ENCODE measurements around the gene TMEM45A. TPM values are rescaled to one million over a fixed set of nuclear protein-coding genes. Genes with fewer than 3 reads are reported as not detected.

The TMEM45A gene
- polyA plus RNA-seq, 1 donor from 2014 or later = 0.14 TPM

DNA sequence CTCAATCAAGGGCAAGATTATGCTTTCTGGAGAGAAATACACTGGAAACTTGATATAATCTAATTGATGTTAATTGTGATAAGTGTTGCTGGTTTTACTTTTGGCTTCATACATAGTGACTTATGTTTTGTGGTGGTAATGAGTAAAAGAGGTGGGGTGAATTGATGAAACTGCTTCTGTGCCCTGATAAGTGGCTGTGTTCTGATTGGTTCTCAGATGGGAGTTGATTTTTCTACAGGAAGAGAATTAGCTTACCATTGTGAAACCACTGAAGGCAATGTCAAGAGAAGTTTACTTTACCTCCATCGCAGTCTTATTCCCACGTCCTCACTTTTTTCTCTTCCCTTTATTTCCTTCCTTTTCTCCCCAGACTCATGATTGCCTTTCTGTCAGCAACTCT, 23.8 kb downstream of the TMEM45A start:
- Mint-ChIP-seq H3K4me3 (peak overlapping the region in 1 of 4 donors; percentile 0), H3K27me3 (no peaks in the 10 kb centered on the region), H3K27ac (no peak overlapping the region), H3K36me3 (no peaks in the 10 kb centered on the region), H3K9me3 (no peaks in the 10 kb centered on the region), H3K4me1 (no peaks in the 10 kb centered on the region)

DNA sequence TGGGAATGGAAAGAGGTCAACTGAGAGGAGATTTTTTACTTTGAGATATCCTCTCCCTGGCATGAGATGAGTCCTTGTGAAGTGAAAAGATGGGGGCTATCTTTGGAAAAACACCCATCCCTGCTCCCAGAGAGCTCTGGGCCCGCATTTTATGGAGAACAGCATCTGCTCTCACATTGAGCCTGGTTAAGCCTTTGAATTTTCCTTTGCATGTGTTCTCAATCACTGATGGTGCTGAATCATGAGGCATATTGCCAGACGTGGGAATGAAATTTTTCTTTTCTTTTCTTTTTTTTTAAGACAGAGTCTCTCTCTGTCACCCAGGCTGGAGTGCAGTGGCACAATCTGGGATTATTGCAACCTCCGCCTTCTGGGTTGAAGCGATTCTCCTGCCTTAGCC, 24.4 kb downstream of the TMEM45A start:
- Mint-ChIP-seq H3K36me3 (no peaks in the 10 kb centered on the region), H3K27me3 (no peaks in the 10 kb centered on the region), H3K4me1 (no peaks in the 10 kb centered on the region), H3K9me3 (no peaks in the 10 kb centered on the region), H3K4me3 (no peak overlapping the region), H3K27ac (no peak overlapping the region)

- Mint-ChIP-seq H3K4me1 (no peaks in the 10 kb centered on the region), H3K27me3 (no peaks in the 10 kb centered on the region), H3K9me3 (no peaks in the 10 kb centered on the region), H3K36me3 (no peaks in the 10 kb centered on the region), H3K27ac (no peak overlapping the region), H3K4me3 (no peak overlapping the region)
Observed at GRCh38 chr3:100517276-100517675, 24.9 kb downstream of the TMEM45A start.

DNA sequence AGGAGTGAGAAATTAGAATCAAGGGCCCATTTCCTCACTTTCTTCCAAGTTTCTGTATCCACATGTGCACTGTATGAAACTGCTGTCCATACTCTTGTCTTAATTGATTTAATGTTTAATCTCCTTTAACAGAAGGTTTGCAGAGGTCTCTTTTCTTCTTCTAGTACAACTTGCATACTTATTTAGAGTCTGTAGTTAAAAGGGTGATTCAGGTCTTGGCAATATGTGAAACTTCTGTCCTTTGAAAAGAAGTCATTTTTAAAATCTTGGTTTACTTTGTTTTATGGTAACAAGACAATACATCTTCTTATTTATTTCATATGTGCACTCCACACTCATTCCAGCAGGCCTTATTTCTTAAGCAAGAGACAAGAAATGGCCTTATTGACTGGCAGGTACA, 25.8 kb downstream of the TMEM45A start:
- Mint-ChIP-seq H3K27ac (no peak overlapping the region), H3K4me3 (no peak overlapping the region)

GRCh38 chr3:100518983-100519382, 26.6 kb downstream of the TMEM45A start:
- Mint-ChIP-seq H3K36me3 (no peaks in the 10 kb centered on the region), H3K4me1 (no peaks in the 10 kb centered on the region), H3K4me3 (no peak overlapping the region), H3K9me3 (no peaks in the 10 kb centered on the region), H3K27me3 (no peaks in the 10 kb centered on the region), H3K27ac (no peak overlapping the region)

More for the DNA sequence above, 25.8 kb downstream of the TMEM45A start:
- H3K9me3 Mint-ChIP-seq = no peaks in the 10 kb centered on the region
- H3K4me1 Mint-ChIP-seq = no peaks in the 10 kb centered on the region
- H3K36me3 Mint-ChIP-seq = no peaks in the 10 kb centered on the region
- no peaks in the 10 kb centered on the region for H3K27me3 Mint-ChIP-seq

- Mint-ChIP-seq H3K4me1 (no peaks in the 10 kb centered on the region), H3K9me3 (no peaks in the 10 kb centered on the region), H3K27ac (no peak overlapping the region), H3K4me3 (peak overlapping the region in 1 of 4 donors; percentile 61), H3K27me3 (no peaks in the 10 kb centered on the region), H3K36me3 (no peaks in the 10 kb centered on the region)
Observed at GRCh38 chr3:100521439-100521845, 29.0 kb downstream of the TMEM45A start.

DNA sequence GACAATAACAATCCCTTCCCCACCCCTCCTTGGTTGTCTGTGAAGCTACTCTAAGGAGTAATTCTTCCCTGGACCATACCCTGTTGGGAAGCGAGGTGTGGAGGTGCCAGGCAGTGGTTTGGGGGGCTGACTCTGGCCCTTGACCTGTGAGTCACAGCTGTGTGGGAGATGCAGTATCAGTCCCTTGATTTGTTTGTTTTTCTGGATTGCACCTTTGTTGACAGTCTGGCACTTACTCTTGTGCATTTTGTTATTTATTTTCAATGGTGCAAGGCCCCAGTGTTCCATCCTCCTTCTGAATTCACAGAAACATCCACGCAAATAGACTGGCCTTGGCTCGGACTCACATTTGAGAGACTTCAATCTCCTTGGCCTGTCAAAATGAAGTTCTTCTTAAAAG, 29.7 kb downstream of the TMEM45A start:
- no peaks in the 10 kb centered on the region for H3K27me3 Mint-ChIP-seq
- H3K4me3 Mint-ChIP-seq = no peak overlapping the region
- H3K4me1 Mint-ChIP-seq = no peaks in the 10 kb centered on the region
- no peaks in the 10 kb centered on the region for H3K36me3 Mint-ChIP-seq
- no peak overlapping the region for H3K27ac Mint-ChIP-seq
- H3K9me3 Mint-ChIP-seq = no peaks in the 10 kb centered on the region

- Mint-ChIP-seq H3K9me3 (no peaks in the 10 kb centered on the region), H3K4me3 (no peak overlapping the region), H3K27ac (peak overlapping the region in 1 of 3 donors; percentile 1), H3K36me3 (no peaks in the 10 kb centered on the region), H3K27me3 (no peaks in the 10 kb centered on the region), H3K4me1 (no peaks in the 10 kb centered on the region)
Observed at GRCh38 chr3:100523050-100523760, 30.8 kb downstream of the TMEM45A start.

DNA sequence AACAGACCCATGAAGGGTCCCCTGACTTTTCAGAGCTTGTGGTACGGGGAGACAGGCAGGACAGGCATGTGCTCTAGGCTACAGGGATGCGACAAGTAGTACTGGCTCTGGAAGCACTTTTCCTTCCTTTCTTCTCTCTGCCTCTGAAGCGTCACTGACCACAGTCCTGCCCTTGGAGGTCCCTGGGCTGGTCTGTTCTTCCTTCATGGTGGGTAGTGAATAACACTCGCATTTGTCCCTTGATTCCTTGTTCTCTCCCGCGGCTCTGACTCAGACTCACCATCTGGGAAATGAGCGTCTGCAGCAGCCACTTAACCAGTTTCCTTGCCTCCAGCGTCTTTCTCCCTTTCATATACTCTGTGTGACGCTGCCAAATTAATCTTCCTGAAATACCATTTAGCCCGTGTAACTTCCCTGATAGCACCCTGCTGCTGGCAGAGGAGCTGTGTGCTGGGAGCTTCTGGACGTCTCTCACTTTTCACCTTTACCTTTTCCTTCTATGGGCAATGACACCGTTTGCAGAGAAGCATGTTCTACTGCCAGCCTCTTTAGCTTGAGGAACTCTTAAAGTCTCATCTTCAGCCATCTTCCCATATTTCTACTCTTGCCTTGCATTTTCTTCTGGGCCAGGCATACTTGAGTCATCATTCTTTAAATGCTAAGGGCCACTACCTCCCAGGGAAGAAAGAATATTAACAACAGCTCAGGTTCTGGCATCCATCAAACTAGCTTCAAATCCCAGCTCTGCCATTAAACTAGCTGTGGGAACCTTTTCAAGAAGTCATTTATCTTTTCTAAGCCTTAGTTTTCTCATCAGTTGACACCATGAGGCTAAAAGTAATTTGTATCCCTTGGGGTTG, 33.6 kb downstream of the TMEM45A start:
- H3K9me3 Mint-ChIP-seq = no peaks in the 10 kb centered on the region
- no peaks in the 10 kb centered on the region for H3K36me3 Mint-ChIP-seq
- no peaks in the 10 kb centered on the region for H3K27me3 Mint-ChIP-seq
- H3K27ac Mint-ChIP-seq = peak overlapping the region in 1 of 3 donors; percentile 41
- H3K4me3 Mint-ChIP-seq = no peak overlapping the region
- H3K4me1 Mint-ChIP-seq = no peaks in the 10 kb centered on the region

- Mint-ChIP-seq H3K27ac (no peak overlapping the region), H3K27me3 (no peaks in the 10 kb centered on the region), H3K36me3 (no peaks in the 10 kb centered on the region), H3K4me1 (no peaks in the 10 kb centered on the region), H3K9me3 (no peaks in the 10 kb centered on the region), H3K4me3 (no peak overlapping the region)
Observed at GRCh38 chr3:100526613-100527346, 34.4 kb downstream of the TMEM45A start.

DNA sequence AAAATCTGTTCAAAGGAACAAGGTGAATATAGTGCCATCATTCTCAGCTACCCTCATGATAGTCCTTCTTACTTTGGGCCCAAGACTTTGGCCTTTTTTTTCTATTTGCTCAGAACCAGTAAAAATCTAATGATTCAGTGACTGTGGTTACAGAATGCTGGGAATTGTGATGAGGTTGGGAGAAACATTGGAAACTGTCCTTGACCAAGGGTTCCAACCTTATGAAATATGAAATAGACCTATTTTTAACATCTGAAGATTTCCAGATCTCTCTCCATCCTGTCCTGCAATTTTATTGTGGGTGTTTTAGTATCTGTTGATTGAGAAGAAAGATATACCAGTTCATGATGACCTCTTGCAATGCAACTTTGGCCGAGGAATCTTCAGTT, 34.9 kb downstream of the TMEM45A start:
- Mint-ChIP-seq H3K4me1 (peaks cover 0 to 2% (median 0%) of the 10 kb centered on the region in 3 donors), H3K27me3 (no peaks in the 10 kb centered on the region), H3K4me3 (no peak overlapping the region), H3K9me3 (no peaks in the 10 kb centered on the region), H3K36me3 (no peaks in the 10 kb centered on the region), H3K27ac (no peak overlapping the region)

GRCh38 chr3:100531093-100531492, 38.7 kb downstream of the TMEM45A start:
- Mint-ChIP-seq H3K9me3 (no peaks in the 10 kb centered on the region), H3K27ac (no peak overlapping the region), H3K36me3 (no peaks in the 10 kb centered on the region), H3K27me3 (no peaks in the 10 kb centered on the region), H3K4me3 (no peak overlapping the region), H3K4me1 (peaks cover 0 to 2% (median 0%) of the 10 kb centered on the region in 3 donors)

GRCh38 chr3:100532411-100532810, 40.0 kb downstream of the TMEM45A start:
- no peaks in the 10 kb centered on the region for H3K27me3 Mint-ChIP-seq
- H3K4me1 Mint-ChIP-seq = peaks cover 0 to 2% (median 0%) of the 10 kb centered on the region in 3 donors
- peaks cover 0 to 1% (median 0%) of the 10 kb centered on the region in 3 donors for H3K9me3 Mint-ChIP-seq
- H3K36me3 Mint-ChIP-seq = no peaks in the 10 kb centered on the region
- H3K4me3 Mint-ChIP-seq = no peak overlapping the region
- H3K27ac Mint-ChIP-seq = no peak overlapping the region

DNA sequence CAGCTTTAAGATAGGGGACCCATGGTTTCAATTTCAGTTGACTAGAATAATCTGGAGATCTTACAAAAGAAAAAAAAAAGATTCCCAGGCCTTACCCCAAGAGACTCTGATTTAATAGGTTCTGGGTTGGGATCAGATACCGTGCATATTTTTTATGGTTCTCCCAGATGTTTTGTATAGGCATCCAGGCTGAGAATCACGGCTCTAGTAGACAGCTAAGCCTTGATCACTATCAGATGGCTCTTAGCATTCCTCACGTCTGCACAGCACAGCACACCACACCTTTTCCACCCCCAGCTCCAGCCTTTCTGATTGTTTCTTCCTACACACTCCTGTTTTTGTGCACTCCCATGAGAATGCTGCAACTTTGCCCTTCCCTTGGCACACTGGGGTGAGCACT, 40.8 kb downstream of the TMEM45A start:
- H3K9me3 Mint-ChIP-seq = peaks cover 0 to 1% (median 0%) of the 10 kb centered on the region in 3 donors
- H3K36me3 Mint-ChIP-seq = no peaks in the 10 kb centered on the region
- no peak overlapping the region for H3K27ac Mint-ChIP-seq
- peaks cover 0 to 2% (median 0%) of the 10 kb centered on the region in 3 donors for H3K4me1 Mint-ChIP-seq
- no peak overlapping the region for H3K4me3 Mint-ChIP-seq
- no peaks in the 10 kb centered on the region for H3K27me3 Mint-ChIP-seq

DNA sequence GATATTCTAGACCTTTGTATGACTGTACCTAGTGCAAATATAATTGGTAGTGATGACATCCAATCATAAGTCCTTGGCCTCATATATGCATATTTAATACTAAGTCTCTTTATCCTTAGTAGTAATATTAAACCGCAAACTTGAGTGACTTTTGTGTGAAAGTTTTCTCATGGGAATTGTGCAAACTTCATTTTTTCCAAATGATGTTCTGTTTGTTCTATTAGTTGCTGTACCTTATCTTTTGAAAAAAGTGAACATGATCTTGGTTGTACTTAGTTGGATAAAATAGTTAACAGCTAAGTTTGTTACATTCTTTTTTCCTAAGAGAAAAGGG, 43.2 kb downstream of the TMEM45A start:
- no peak overlapping the region for H3K27ac Mint-ChIP-seq
- peaks cover 2% of the 10 kb centered on the region for H3K27me3 Mint-ChIP-seq
- H3K36me3 Mint-ChIP-seq = no peaks in the 10 kb centered on the region

More for the DNA sequence above, 43.2 kb downstream of the TMEM45A start:
- no peak overlapping the region for H3K4me3 Mint-ChIP-seq
- peaks cover 0 to 3% (median 0%) of the 10 kb centered on the region in 3 donors for H3K9me3 Mint-ChIP-seq
- H3K4me1 Mint-ChIP-seq = peaks cover 0 to 2% (median 0%) of the 10 kb centered on the region in 3 donors
